ENCODE measurements around the gene NSMCE4A. TPM values are rescaled to one million over a fixed set of nuclear protein-coding genes. Genes with fewer than 3 reads are reported as not detected.
"Not testable (repeated sequence)": the region's sequence is repeated elsewhere in the genome, so short reads cannot be mapped to it uniquely, and the experiment has no call there.

The NSMCE4A gene
- total and polyA plus RNA-seq, 2 experiments from 2014 or later = 76.4 to 82.5 TPM

DNA sequence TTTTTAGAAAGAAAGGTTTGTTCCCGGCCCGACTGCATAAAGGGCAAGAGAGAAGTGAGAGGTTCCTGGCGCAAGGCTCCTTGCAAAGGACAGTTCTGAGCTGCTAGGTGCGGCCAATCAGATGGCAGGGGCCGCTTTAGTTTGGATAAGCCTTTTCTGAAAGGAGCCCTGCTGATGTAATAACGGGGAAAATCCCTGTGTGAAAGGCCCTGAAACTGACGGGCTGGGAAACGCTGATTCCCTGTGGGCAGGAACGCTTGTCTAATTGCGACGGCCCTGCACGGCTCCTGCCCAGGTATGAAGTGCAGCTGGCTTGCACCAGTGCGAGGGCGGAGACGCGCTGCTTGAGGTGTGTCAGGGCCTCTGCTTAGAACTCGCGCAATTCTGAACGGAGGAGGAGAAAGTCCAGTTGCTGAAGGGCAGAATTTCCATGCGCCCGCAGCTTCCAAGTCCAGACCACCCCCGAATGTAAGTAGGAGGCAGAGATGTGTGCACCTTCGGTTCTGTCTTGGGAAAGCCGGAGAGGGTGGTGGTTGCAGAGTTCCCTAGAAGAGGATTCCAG, 44.5 kb upstream of the NSMCE4A start:
- Histone ChIP-seq H3K4me1 (ENCODE audit: low read depth) (no peaks in the 10 kb centered on the region), H3K4me3 (no peak overlapping the region), H3K36me3 (no peaks in the 10 kb centered on the region), H3K9me3 (ENCODE audit: low read depth) (no peaks in the 10 kb centered on the region), H3K27ac (no peak overlapping the region), H3K27me3 (no peaks in the 10 kb centered on the region)
- no peak for DNase-seq (ENCODE audit: low read depth in 1 of 2, low spot score in 1 of 2)
- TF ChIP-seq, protein P1, sequence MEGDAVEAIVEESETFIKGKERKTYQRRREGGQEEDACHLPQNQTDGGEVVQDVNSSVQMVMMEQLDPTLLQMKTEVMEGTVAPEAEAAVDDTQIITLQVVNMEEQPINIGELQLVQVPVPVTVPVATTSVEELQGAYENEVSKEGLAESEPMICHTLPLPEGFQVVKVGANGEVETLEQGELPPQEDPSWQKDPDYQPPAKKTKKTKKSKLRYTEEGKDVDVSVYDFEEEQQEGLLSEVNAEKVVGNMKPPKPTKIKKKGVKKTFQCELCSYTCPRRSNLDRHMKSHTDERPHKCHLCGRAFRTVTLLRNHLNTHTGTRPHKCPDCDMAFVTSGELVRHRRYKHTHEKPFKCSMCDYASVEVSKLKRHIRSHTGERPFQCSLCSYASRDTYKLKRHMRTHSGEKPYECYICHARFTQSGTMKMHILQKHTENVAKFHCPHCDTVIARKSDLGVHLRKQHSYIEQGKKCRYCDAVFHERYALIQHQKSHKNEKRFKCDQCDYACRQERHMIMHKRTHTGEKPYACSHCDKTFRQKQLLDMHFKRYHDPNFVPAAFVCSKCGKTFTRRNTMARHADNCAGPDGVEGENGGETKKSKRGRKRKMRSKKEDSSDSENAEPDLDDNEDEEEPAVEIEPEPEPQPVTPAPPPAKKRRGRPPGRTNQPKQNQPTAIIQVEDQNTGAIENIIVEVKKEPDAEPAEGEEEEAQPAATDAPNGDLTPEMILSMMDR (IDR thresholded peaks at IDR 0.05; ENCODE audit: low read depth, low read length) = no peak

DNA sequence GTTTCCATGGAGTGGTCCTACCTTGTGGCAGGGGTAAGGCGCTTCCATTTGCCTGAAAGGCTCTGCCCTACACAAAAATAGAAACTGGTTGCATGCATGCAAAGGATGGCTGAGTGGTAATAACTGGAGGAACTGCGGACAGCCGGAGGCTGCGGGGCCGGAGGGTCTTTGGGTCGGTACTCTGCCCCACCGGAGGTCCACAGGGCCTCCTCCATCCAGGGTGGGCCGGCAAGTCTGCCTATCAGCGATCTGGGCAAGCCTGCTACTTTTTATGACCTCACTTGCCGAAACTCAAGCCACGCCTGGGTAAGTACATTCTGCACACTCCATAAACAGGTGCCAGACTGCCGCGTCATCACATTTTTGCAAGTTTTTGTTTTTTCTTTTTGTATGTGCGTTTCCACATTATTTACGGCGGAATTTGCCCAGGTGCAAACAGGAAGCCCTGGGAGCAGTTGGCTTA, 44.0 kb upstream of the NSMCE4A start:
- DNase-seq (ENCODE audit: low read depth in 1 of 2, low spot score in 1 of 2) = no peak
- Histone ChIP-seq H3K27ac (no peak overlapping the region), H3K4me1 (ENCODE audit: low read depth) (no peaks in the 10 kb centered on the region), H3K36me3 (no peaks in the 10 kb centered on the region), H3K4me3 (no peak overlapping the region), H3K9me3 (ENCODE audit: low read depth) (no peaks in the 10 kb centered on the region), H3K27me3 (no peaks in the 10 kb centered on the region)
- TF ChIP-seq, protein P1 (IDR thresholded peaks at IDR 0.05; ENCODE audit: low read depth, low read length) = no peak

DNA sequence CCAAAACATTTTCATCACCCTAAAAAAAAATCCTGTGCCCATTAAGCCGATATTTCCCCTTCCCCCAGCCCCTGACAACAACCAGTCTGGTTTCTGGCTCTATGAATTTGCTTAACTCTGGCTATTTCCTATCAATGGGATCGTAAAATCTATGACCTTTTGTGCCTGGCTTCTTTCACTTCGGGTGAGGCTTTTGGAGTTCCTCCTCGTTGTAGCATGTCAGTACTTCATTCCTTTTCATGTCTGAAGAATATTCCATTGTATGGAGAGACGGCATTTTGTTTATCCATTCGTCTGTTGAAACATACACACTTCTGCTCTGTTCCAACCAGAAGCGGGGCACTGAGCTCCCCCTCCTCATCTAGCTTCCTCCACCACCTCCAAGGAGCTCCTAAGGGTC, 43.5 kb upstream of the NSMCE4A start:
- TF ChIP-seq, protein P1 (IDR thresholded peaks at IDR 0.05; ENCODE audit: low read depth, low read length) = no peak
- H3K27ac ChIP-seq = no peak overlapping the region
- H3K4me1 ChIP-seq (ENCODE audit: low read depth) = no peaks in the 10 kb centered on the region
- H3K27me3 ChIP-seq = no peaks in the 10 kb centered on the region
- H3K9me3 ChIP-seq (ENCODE audit: low read depth) = no peaks in the 10 kb centered on the region
- DNase-seq (ENCODE audit: low read depth in 1 of 2, low spot score in 1 of 2) = no peak
- H3K36me3 ChIP-seq = no peaks in the 10 kb centered on the region
- H3K4me3 ChIP-seq = no peak overlapping the region

DNA sequence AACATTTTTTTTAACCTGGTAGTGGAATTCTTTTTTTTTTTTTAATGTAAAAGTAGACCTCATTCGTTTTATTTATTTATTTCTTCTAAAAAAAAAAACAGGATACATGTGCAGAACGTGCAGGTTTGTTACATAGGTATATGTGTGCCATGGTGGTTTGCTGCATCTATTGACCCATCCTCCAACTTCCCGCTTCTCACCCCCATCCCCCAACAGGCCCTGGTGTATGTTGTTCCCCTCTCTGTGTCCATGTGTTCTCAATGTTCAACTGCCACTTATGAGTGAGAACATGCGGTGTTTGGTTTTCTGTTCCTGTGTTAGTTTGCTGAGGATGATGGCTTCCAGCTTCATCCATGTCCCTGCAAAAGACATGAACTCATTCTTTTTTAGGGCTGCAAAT, 42.9 kb upstream of the NSMCE4A start:
- not testable (repeated sequence) for H3K36me3 ChIP-seq; H3K4me1 ChIP-seq (ENCODE audit: low read depth); H3K4me3 ChIP-seq; H3K9me3 ChIP-seq (ENCODE audit: low read depth); DNase-seq (ENCODE audit: low read depth in 1 of 2, low spot score in 1 of 2); H3K27me3 ChIP-seq; H3K27ac ChIP-seq

DNA sequence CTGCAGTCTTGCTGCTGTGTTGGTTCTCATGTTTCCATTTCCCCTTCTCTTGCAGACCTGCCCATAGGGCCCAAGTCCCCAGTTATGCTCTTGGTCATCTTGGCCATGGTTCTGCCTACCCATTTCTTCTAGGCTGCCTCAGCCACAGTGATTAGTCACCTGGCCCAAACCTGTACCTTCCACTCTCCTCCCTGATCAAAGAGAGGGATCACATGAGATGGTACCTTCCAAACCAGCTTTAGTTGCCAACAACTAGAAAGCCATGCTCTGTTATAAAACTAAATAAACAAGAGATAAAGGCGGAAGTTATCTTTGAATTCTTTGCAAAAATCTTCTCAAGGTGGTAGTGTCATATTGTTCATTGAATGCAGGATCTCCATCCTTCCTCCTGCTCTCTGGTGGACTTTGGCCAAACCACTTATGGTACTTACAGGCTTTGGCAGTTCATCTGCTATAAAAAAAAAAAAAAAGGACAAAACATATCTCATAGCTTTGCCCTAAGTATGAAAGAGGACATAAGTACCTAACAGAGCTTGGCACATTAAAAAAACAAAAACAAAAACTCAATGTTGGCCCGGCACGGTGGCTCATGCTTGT, 39.7 kb upstream of the NSMCE4A start:
- DNase-seq (ENCODE audit: low read depth in 1 of 2, low spot score in 1 of 2) = no peak
- Histone ChIP-seq H3K36me3 (no peaks in the 10 kb centered on the region), H3K27me3 (no peaks in the 10 kb centered on the region), H3K4me3 (no peak overlapping the region), H3K9me3 (ENCODE audit: low read depth) (no peaks in the 10 kb centered on the region), H3K4me1 (ENCODE audit: low read depth) (no peaks in the 10 kb centered on the region), H3K27ac (no peak overlapping the region)
- TF ChIP-seq, protein P1 (IDR thresholded peaks at IDR 0.05; ENCODE audit: low read depth, low read length) = no peak

- no peaks in the 10 kb centered on the region for H3K9me3 ChIP-seq (ENCODE audit: low read depth)
- H3K27me3 ChIP-seq = no peaks in the 10 kb centered on the region
- no peaks in the 10 kb centered on the region for H3K4me1 ChIP-seq (ENCODE audit: low read depth)
- TF ChIP-seq, protein P1 (IDR thresholded peaks at IDR 0.05; ENCODE audit: low read depth, low read length) = no peak
- DNase-seq (ENCODE audit: low read depth in 1 of 2, low spot score in 1 of 2) = no peak
- H3K36me3 ChIP-seq = no peaks in the 10 kb centered on the region
- H3K27ac ChIP-seq = no peak overlapping the region
- no peak overlapping the region for H3K4me3 ChIP-seq
Measured at GRCh38 chr10:122013311-122013780, 38.3 kb upstream of the NSMCE4A start.

All from cardiac muscle cell (in vitro differentiated cells and primary cell).